ENCODE measurements around the gene GALNT7. TPM values are rescaled to one million over a fixed set of nuclear protein-coding genes. Genes with fewer than 3 reads are reported as not detected.

GALNT7 gene
- polyA plus RNA-seq, 1 donor from 2014 or later = 15.0 TPM

DNA sequence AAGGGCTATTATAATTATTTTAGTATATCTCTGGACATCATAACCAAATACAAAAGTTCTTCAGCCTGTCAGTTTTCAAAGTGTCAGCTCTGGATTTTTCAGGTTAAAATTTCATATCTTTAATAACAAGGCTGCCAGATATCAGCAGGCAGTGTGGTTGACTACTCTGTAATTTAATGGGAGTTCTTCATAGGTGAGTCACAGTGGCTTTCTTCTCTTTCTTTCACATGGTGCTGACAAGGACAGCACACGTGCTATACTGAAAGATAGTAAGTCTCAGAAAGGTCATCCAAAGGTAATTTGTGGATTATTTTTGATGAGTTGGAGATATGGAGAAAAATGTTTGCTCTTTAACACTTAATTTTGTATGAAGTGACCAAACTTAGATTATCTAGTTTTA is 43.2 kb downstream of the GALNT7 start:
- H2AFZ ChIP-seq (ENCODE audit: low read depth, low read length) = no peak overlapping the region
- no peaks in the 10 kb centered on the region for H3K9me2 ChIP-seq (ENCODE audit: insufficient read depth, low read length)
- TF ChIP-seq POLR2AphosphoS5 (IDR thresholded peaks at IDR 0.05) (peak; percentile 66), RAD21 (conservative IDR thresholded peaks at IDR 0.05) (no peak), EP300 (conservative IDR thresholded peaks at IDR 0.05; ENCODE audit: poor library complexity, severe bottlenecking) (peak; percentile 12)
- no peak overlapping the region for H3K27ac ChIP-seq (ENCODE audit: low read length)
- H3K4me3 ChIP-seq (ENCODE audit: low read length) = no peak overlapping the region
- H3K4me2 ChIP-seq (ENCODE audit: low read length) = no peak overlapping the region
- no peaks in the 10 kb centered on the region for H3F3A ChIP-seq (ENCODE audit: insufficient read depth, low read length, poor library complexity, severe bottlenecking)
- H3K79me2 ChIP-seq (replicated peaks; ENCODE audit: insufficient read depth, low read length) = no peaks in the 10 kb centered on the region
- no peak overlapping the region for H3K9ac ChIP-seq (ENCODE audit: low read length)
- H3K27me3 ChIP-seq (ENCODE audit: insufficient read depth, low read depth, low read length) = no peaks in the 10 kb centered on the region
- no peaks in the 10 kb centered on the region for H3K36me3 ChIP-seq (ENCODE audit: insufficient read depth, low read length)
- H3K9me3 ChIP-seq (ENCODE audit: low read length) = no peaks in the 10 kb centered on the region
- H4K20me1 ChIP-seq (ENCODE audit: insufficient read depth) = no peaks in the 10 kb centered on the region

DNA sequence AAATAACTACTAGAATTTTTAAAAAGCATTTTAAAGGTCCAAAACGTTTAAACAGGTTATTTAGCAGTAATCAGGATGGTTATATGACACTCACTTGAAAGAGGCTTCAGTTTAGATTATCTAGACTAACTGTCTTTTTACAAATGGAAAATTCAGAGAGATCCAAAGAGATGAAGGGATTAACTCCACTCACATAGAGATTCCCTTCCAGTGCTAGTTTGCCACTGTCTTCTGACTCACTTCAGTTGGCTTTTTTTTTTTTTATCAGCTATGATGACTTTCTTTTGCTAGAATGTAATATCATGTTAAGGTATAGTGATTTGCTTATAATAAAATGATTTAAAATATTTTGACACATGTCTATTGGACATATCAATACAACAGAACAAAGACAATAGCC is 43.8 kb downstream of the GALNT7 start:
- Histone ChIP-seq H3F3A (ENCODE audit: insufficient read depth, low read length, poor library complexity, severe bottlenecking) (no peaks in the 10 kb centered on the region), H3K9me3 (ENCODE audit: low read length) (no peaks in the 10 kb centered on the region), H3K36me3 (ENCODE audit: insufficient read depth, low read length) (no peaks in the 10 kb centered on the region), H3K27me3 (ENCODE audit: insufficient read depth, low read depth, low read length) (no peaks in the 10 kb centered on the region), H4K20me1 (ENCODE audit: insufficient read depth) (no peaks in the 10 kb centered on the region), H3K4me2 (ENCODE audit: low read length) (no peak overlapping the region), H2AFZ (ENCODE audit: low read depth, low read length) (no peak overlapping the region), H3K9me2 (ENCODE audit: insufficient read depth, low read length) (no peaks in the 10 kb centered on the region), H3K9ac (ENCODE audit: low read length) (no peak overlapping the region), H3K4me3 (ENCODE audit: low read length) (no peak overlapping the region), H3K79me2 (replicated peaks; ENCODE audit: insufficient read depth, low read length) (no peaks in the 10 kb centered on the region), H3K27ac (ENCODE audit: low read length) (no peak overlapping the region)
- TF ChIP-seq EP300 (conservative IDR thresholded peaks at IDR 0.05; ENCODE audit: poor library complexity, severe bottlenecking) (no peak), EZH2 (IDR thresholded peaks at IDR 0.05; ENCODE audit: borderline replicate concordance, insufficient read depth, low read length, poor library complexity, severe bottlenecking) (no peak)
- TF ChIP-seq, protein P1, sequence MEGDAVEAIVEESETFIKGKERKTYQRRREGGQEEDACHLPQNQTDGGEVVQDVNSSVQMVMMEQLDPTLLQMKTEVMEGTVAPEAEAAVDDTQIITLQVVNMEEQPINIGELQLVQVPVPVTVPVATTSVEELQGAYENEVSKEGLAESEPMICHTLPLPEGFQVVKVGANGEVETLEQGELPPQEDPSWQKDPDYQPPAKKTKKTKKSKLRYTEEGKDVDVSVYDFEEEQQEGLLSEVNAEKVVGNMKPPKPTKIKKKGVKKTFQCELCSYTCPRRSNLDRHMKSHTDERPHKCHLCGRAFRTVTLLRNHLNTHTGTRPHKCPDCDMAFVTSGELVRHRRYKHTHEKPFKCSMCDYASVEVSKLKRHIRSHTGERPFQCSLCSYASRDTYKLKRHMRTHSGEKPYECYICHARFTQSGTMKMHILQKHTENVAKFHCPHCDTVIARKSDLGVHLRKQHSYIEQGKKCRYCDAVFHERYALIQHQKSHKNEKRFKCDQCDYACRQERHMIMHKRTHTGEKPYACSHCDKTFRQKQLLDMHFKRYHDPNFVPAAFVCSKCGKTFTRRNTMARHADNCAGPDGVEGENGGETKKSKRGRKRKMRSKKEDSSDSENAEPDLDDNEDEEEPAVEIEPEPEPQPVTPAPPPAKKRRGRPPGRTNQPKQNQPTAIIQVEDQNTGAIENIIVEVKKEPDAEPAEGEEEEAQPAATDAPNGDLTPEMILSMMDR (IDR thresholded peaks at IDR 0.05; ENCODE audit: poor library complexity, severe bottlenecking) = no peak

DNA sequence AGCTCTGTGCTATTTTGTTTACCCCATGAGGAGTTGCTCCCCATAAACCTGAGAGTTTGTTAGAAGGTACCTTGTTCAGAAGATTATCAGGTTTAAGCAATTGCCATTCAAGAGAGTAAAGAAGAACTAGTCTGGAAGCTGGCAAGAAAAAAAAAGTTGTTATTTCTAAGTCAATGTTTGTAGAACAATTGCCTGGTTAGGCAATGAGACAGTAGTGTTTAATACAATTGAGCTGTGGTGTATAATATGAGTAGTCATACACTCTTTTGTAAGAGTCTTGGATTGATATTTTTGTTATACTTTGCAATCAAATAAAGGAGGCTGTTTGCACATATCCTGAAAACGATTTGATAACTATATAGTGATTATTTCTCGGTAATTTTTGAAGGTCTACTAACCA is 44.7 kb downstream of the GALNT7 start:
- Histone ChIP-seq H2AFZ (ENCODE audit: low read depth, low read length) (no peak overlapping the region), H3K9ac (ENCODE audit: low read length) (no peak overlapping the region), H3F3A (ENCODE audit: insufficient read depth, low read length, poor library complexity, severe bottlenecking) (no peaks in the 10 kb centered on the region), H3K4me3 (ENCODE audit: low read length) (no peak overlapping the region), H3K9me3 (ENCODE audit: low read length) (no peaks in the 10 kb centered on the region), H4K20me1 (ENCODE audit: insufficient read depth) (no peaks in the 10 kb centered on the region), H3K4me2 (ENCODE audit: low read length) (no peak overlapping the region), H3K27ac (ENCODE audit: low read length) (no peak overlapping the region), H3K9me2 (ENCODE audit: insufficient read depth, low read length) (no peaks in the 10 kb centered on the region), H3K27me3 (ENCODE audit: insufficient read depth, low read depth, low read length) (no peaks in the 10 kb centered on the region), H3K36me3 (ENCODE audit: insufficient read depth, low read length) (no peaks in the 10 kb centered on the region), H3K79me2 (replicated peaks; ENCODE audit: insufficient read depth, low read length) (no peaks in the 10 kb centered on the region)
- TF ChIP-seq SMC3 (conservative IDR thresholded peaks at IDR 0.05; ENCODE audit: poor library complexity) (no peak), POLR2AphosphoS5 (IDR thresholded peaks at IDR 0.05) (no peak), TAF1 (IDR thresholded peaks at IDR 0.05; ENCODE audit: low read depth) (no peak)
- TF ChIP-seq, protein P1 (IDR thresholded peaks at IDR 0.05; ENCODE audit: poor library complexity, severe bottlenecking) = no peak
- TF ChIP-seq, protein P2, sequence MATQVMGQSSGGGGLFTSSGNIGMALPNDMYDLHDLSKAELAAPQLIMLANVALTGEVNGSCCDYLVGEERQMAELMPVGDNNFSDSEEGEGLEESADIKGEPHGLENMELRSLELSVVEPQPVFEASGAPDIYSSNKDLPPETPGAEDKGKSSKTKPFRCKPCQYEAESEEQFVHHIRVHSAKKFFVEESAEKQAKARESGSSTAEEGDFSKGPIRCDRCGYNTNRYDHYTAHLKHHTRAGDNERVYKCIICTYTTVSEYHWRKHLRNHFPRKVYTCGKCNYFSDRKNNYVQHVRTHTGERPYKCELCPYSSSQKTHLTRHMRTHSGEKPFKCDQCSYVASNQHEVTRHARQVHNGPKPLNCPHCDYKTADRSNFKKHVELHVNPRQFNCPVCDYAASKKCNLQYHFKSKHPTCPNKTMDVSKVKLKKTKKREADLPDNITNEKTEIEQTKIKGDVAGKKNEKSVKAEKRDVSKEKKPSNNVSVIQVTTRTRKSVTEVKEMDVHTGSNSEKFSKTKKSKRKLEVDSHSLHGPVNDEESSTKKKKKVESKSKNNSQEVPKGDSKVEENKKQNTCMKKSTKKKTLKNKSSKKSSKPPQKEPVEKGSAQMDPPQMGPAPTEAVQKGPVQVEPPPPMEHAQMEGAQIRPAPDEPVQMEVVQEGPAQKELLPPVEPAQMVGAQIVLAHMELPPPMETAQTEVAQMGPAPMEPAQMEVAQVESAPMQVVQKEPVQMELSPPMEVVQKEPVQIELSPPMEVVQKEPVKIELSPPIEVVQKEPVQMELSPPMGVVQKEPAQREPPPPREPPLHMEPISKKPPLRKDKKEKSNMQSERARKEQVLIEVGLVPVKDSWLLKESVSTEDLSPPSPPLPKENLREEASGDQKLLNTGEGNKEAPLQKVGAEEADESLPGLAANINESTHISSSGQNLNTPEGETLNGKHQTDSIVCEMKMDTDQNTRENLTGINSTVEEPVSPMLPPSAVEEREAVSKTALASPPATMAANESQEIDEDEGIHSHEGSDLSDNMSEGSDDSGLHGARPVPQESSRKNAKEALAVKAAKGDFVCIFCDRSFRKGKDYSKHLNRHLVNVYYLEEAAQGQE (IDR thresholded peaks at IDR 0.05; ENCODE audit: borderline replicate concordance) = no peak

All from neural cell (in vitro differentiated cells).